Keratinocyte (primary cell): ENCODE data around the gene PPRC1. TPM values are rescaled to one million over a fixed set of nuclear protein-coding genes. Genes with fewer than 3 reads are reported as not detected.

Experiments
- DNase-seq: peaks from one replicate; pipeline ENCODE4 v3.0.0-alpha.2; 2011; ENCODE audit warnings: low read depth, missing footprints, low spot score
- FAIRE-seq: peaks from 2 replicates; lab custom pipeline; 2011; peaks lifted over from hg19 to GRCh38; lab: Jason Lieb, UNC
- H2AFZ ChIP-seq: 2 replicates; pipeline ENCODE4 v1.6.0; 2012; ENCODE audit warnings: low read length, control low read depth, inconsistent platforms; ENCODE audit not compliant: control insufficient read depth
- H3K27ac ChIP-seq: 2 replicates; pipeline ENCODE4 v1.5.1; 2011; ENCODE audit warnings: low read length; ENCODE audit not compliant: control insufficient read depth, insufficient read depth
- H3K27me3 ChIP-seq: 3 replicates; pipeline ENCODE4 v1.6.0; 2011; ENCODE audit warnings: low read length; ENCODE audit not compliant: control insufficient read depth, insufficient read depth; ENCODE audit errors: extremely low read depth
- H3K36me3 ChIP-seq, 2 experiments: 2 replicates in 1 of 2; 3 replicates in 1 of 2; pipeline ENCODE4 v1.5.1; 2011; ENCODE audit warnings: low read length in 2 of 2, mild to moderate bottlenecking in 1 of 2; ENCODE audit not compliant: control insufficient read depth in 2 of 2, insufficient read depth in 2 of 2; ENCODE audit errors: extremely low read depth in 1 of 2
- H3K4me1 ChIP-seq: 3 replicates; pipeline ENCODE4 v1.5.1; 2011; ENCODE audit warnings: low read length; ENCODE audit not compliant: control insufficient read depth, insufficient read depth; ENCODE audit errors: extremely low read depth
- H3K4me2 ChIP-seq: 3 replicates; pipeline ENCODE4 v1.6.0; 2011; ENCODE audit warnings: low read depth, low read length; ENCODE audit not compliant: control insufficient read depth, insufficient read depth; ENCODE audit errors: extremely low read depth
- H3K4me3 ChIP-seq, 3 experiments: fragments of 200-600 bp in 1 of 3; sonication (generic) in 1 of 3; 2 replicates in 2 of 3; 3 replicates in 1 of 3; pipeline ENCODE4 v1.5.1; 2011 to 2016; ENCODE audit warnings: low read length in 3 of 3, mild to moderate bottlenecking in 3 of 3, control low read depth in 2 of 3, inconsistent platforms in 1 of 3, low read depth in 1 of 3, mixed read lengths in 1 of 3, mixed run types in 1 of 3, moderate library complexity in 1 of 3; ENCODE audit not compliant: control insufficient read depth in 2 of 3, insufficient read depth in 2 of 3; ENCODE audit errors: extremely low read depth in 1 of 3
- H3K79me2 ChIP-seq: 2 replicates; pipeline ENCODE4 v1.6.0; 2012; ENCODE audit warnings: low read length; ENCODE audit not compliant: control insufficient read depth, insufficient read depth
- H3K9ac ChIP-seq: 3 replicates; pipeline ENCODE4 v1.6.0; 2011; ENCODE audit warnings: low read length; ENCODE audit not compliant: control insufficient read depth, insufficient read depth; ENCODE audit errors: extremely low read depth
- H3K9me1 ChIP-seq: 3 replicates; pipeline ENCODE4 v1.6.0; 2011; ENCODE audit warnings: low read length; ENCODE audit not compliant: control insufficient read depth, insufficient read depth; ENCODE audit errors: extremely low read depth
- H3K9me3 ChIP-seq: 2 replicates; pipeline ENCODE4 v1.5.1; 2012; ENCODE audit warnings: low read depth, low read length; ENCODE audit not compliant: control insufficient read depth
- H4K20me1 ChIP-seq: 3 replicates; pipeline ENCODE4 v1.6.0; 2011; ENCODE audit warnings: low read length; ENCODE audit not compliant: control insufficient read depth, insufficient read depth; ENCODE audit errors: extremely low read depth
- EZH2 ChIP-seq: IDR thresholded peaks from one replicate; pipeline ENCODE4 v1.6.1; 2012; ENCODE audit warnings: inconsistent platforms, mild to moderate bottlenecking, low read length, moderate library complexity
- dilution Hi-C: fragments of 300-500 bp; cut with MboI; formaldehyde crosslinking; loops from one replicate; pipeline ENCODE4 v1.7.0; 2020; ENCODE audit warnings: low sequenced_read_pairs; ENCODE audit not compliant: extremely low pct_ligation_motif_present
- polyA plus RNA-seq, 5 experiments: library from polyadenylated mRNA; depleted of rRNA in 3 of 5; stranded (reverse) in 3 of 5; stranded (forward) in 1 of 5; unstranded in 1 of 5; fragments of >200 nt; gene quantifications; 1 replicate in 1 of 5; 2 replicates in 3 of 5; 3 replicates in 1 of 5; pipeline versions ENCODE4 v1.2.1 to v1.2.3, GENCODE V29; 2011 to 2012; ENCODE audit warnings: missing spikeins in 2 of 5, low read depth in 1 of 5, low replicate concordance in 1 of 5
- TF ChIP-seq, protein P1 (sequence below), 3 experiments: IDR thresholded peaks in 1 of 3; conservative IDR thresholded peaks in 1 of 3; optimal IDR thresholded peaks in 1 of 3; 2 replicates in 2 of 3; 3 replicates in 1 of 3; pipeline versions ENCODE3 to v1.5.1; 2011; ENCODE audit warnings: low read length in 3 of 3, mild to moderate bottlenecking in 3 of 3, moderate library complexity in 2 of 3, control low read depth in 1 of 3, inconsistent platforms in 1 of 3; ENCODE audit not compliant: insufficient read depth in 2 of 3; ENCODE audit errors: extremely low read depth in 1 of 3

Gene PPRC1
- polyA plus RNA-seq, 1 donor (not counting 4 experiments of a cell fraction or from before 2014, with no cell fraction given) = 17.9 TPM

DNA sequence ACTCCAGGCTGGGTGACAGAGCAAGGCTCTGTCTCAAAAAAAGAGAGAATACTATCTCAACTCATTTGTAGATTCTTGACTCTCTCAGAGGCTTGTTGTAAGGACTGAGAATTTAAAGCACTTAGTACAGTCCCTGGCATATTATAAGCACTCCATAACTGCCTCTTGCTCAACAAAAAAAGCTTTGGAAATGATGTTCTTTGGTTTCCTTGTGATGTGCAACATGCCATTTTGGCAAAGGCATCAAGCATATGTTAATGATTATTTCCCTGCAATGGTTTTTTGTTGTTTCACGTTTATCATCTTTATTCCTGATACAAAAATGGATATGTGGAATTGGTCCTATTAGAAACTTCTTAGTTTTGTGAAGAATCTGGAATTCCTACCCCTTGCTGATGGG is 35.0 kb downstream of the PPRC1 start:
- Histone ChIP-seq H3K36me3 (peaks cover 0 to 4% of the 10 kb centered on the region in 2 experiments), H2AFZ (no peak overlapping the region), H3K4me1 (no peaks in the 10 kb centered on the region), H3K79me2 (no peaks in the 10 kb centered on the region), H3K4me3 (no peak overlapping the region), H3K9me1 (no peaks in the 10 kb centered on the region), H3K4me2 (no peak overlapping the region), H3K9me3 (no peaks in the 10 kb centered on the region), H3K27ac (no peak overlapping the region), H4K20me1 (no peaks in the 10 kb centered on the region), H3K27me3 (no peaks in the 10 kb centered on the region), H3K9ac (no peak overlapping the region)
- no peak for TF ChIP-seq EZH2
- TF ChIP-seq, protein P1, sequence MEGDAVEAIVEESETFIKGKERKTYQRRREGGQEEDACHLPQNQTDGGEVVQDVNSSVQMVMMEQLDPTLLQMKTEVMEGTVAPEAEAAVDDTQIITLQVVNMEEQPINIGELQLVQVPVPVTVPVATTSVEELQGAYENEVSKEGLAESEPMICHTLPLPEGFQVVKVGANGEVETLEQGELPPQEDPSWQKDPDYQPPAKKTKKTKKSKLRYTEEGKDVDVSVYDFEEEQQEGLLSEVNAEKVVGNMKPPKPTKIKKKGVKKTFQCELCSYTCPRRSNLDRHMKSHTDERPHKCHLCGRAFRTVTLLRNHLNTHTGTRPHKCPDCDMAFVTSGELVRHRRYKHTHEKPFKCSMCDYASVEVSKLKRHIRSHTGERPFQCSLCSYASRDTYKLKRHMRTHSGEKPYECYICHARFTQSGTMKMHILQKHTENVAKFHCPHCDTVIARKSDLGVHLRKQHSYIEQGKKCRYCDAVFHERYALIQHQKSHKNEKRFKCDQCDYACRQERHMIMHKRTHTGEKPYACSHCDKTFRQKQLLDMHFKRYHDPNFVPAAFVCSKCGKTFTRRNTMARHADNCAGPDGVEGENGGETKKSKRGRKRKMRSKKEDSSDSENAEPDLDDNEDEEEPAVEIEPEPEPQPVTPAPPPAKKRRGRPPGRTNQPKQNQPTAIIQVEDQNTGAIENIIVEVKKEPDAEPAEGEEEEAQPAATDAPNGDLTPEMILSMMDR (optimal IDR thresholded peaks at IDR 0.05 in 1 of 3, IDR thresholded peaks at IDR 0.05 in 1 of 3, conservative IDR thresholded peaks at IDR 0.05 in 1 of 3; ENCODE audit: extremely low read depth in 1 of 3, insufficient read depth in 2 of 3, low read length in 3 of 3) = no peak
- dilution Hi-C loops = no loop called here
- FAIRE-seq (no peak), DNase-seq (no peak)

DNA sequence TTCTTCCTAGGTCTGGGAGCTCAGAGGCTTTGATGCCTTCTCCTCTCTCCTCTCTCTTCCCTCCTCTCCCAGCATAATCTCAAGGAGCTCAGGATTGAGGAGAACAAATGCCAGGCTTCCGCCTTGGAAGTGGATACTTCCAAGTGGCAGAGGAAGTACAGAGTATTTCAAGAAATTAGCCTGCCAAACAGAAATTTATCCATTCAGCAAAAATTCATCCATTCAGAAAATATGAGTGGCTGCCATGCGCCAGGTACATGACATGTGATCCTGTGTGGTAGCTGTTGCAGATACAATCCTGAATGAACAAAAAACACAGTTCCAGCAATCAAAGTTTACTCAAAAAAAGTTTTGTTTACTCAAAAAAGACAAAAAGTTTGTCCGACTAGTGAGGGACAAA is 37.8 kb downstream of the PPRC1 start:
- DNase-seq = no peak
- TF ChIP-seq, protein P1 (optimal IDR thresholded peaks at IDR 0.05 in 1 of 3, IDR thresholded peaks at IDR 0.05 in 1 of 3, conservative IDR thresholded peaks at IDR 0.05 in 1 of 3; ENCODE audit: extremely low read depth in 1 of 3, insufficient read depth in 2 of 3, low read length in 3 of 3) = no peak
- no peak for TF ChIP-seq EZH2
- FAIRE-seq = no peak
- Histone ChIP-seq H3K4me3 (no peak overlapping the region), H4K20me1 (no peaks in the 10 kb centered on the region), H3K27ac (no peak overlapping the region), H2AFZ (no peak overlapping the region), H3K4me1 (no peaks in the 10 kb centered on the region), H3K36me3 (no peaks in the 10 kb centered on the region), H3K27me3 (no peaks in the 10 kb centered on the region), H3K79me2 (no peaks in the 10 kb centered on the region), H3K9ac (no peak overlapping the region), H3K9me3 (no peaks in the 10 kb centered on the region), H3K9me1 (no peaks in the 10 kb centered on the region), H3K4me2 (no peak overlapping the region)
- dilution Hi-C loops = no loop called here
